Neuron (in vitro differentiated cells): ENCODE measurements around the gene IL11.

Experiments used
- H2AFZ ChIP-seq: one replicate; pipeline ENCODE4 v1.6.1; 2013; ENCODE audit warnings: low read depth, mild to moderate bottlenecking, inconsistent platforms, low read length, moderate library complexity
- H3K27me3 ChIP-seq: one replicate; pipeline ENCODE4 v1.6.1; 2013; ENCODE audit warnings: low read length; ENCODE audit not compliant: insufficient read depth
- H3K36me3 ChIP-seq: one replicate; pipeline ENCODE4 v1.6.1; 2013; ENCODE audit warnings: low read length; ENCODE audit not compliant: insufficient read depth
- H3K4me1 ChIP-seq: one replicate; pipeline ENCODE4 v1.6.1; 2013; ENCODE audit warnings: low read length; ENCODE audit not compliant: insufficient read depth
- H3K4me3 ChIP-seq: 2 replicates; pipeline ENCODE4 v1.5.1; 2013; ENCODE audit warnings: mild to moderate bottlenecking, low read length, moderate library complexity
- H3K9me3 ChIP-seq: one replicate; pipeline ENCODE4 v1.6.1; 2013; ENCODE audit warnings: low read length

Gene IL11

GRCh38 chr19:55347442-55348009 is 22.7 kb downstream of the IL11 start:
- H2AFZ ChIP-seq = no peak overlapping the region
- H3K36me3 ChIP-seq = peaks cover 33% of the 10 kb centered on the region
- peaks cover 6% of the 10 kb centered on the region for H3K4me1 ChIP-seq
- H3K4me3 ChIP-seq = no peak overlapping the region
- peaks cover 3% of the 10 kb centered on the region for H3K9me3 ChIP-seq
- peaks cover 11% of the 10 kb centered on the region for H3K27me3 ChIP-seq

GRCh38 chr19:55346725-55347441 is 23.4 kb downstream of the IL11 start:
- H3K4me1 ChIP-seq = peaks cover 7% of the 10 kb centered on the region
- H2AFZ ChIP-seq = no peak overlapping the region
- H3K27me3 ChIP-seq = peaks cover 5% of the 10 kb centered on the region
- H3K4me3 ChIP-seq = no peak overlapping the region
- peaks cover 33% of the 10 kb centered on the region for H3K36me3 ChIP-seq
- H3K9me3 ChIP-seq = no peaks in the 10 kb centered on the region

DNA sequence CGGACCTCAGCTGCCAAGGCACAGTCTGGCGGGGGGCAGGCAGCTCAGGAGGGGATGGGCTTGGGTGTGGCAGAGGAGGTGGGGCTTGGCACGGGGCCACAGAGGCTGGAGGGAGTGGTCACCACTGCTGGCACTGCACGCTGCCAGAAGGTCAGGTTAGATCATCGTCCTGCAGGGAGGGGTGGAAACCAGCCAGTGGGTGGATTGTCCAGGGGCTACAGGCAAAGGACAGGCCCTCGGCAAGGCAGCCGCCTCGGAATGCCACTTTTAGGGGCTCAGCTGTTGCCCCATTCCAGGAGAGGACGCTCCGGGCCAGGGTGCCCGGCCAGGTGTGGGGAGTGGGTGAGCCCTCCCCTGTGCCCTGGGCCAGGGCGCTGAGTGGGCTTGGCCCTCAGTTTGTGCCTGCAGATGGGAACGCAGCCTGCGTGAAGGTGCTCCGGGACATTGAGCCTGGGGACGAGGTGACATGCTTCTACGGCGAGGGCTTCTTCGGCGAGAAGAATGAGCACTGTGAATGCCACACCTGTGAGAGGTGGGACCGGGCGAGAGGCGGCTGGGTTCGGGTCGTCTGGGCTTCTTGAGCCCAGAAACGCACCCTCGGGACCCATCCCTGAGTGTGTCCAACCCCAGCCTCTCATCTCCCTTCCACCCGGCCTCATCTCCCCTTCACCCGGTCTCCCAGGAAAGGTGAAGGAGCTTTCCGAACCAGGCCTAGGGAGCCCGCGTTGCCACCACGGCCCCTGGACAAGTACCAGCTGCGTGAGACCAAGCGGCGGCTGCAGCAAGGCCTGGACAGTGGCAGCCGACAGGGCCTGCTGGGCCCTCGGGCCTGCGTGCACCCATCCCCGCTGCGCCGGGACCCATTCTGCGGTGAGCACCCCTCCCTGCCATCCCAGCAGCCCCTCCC is 24.2 kb downstream of the IL11 start:
- H3K36me3 ChIP-seq = peaks cover 33% of the 10 kb centered on the region
- no peak overlapping the region for H2AFZ ChIP-seq
- H3K4me1 ChIP-seq = peaks cover 13% of the 10 kb centered on the region
- no peaks in the 10 kb centered on the region for H3K9me3 ChIP-seq
- H3K27me3 ChIP-seq = no peaks in the 10 kb centered on the region
- H3K4me3 ChIP-seq = no peak overlapping the region

DNA sequence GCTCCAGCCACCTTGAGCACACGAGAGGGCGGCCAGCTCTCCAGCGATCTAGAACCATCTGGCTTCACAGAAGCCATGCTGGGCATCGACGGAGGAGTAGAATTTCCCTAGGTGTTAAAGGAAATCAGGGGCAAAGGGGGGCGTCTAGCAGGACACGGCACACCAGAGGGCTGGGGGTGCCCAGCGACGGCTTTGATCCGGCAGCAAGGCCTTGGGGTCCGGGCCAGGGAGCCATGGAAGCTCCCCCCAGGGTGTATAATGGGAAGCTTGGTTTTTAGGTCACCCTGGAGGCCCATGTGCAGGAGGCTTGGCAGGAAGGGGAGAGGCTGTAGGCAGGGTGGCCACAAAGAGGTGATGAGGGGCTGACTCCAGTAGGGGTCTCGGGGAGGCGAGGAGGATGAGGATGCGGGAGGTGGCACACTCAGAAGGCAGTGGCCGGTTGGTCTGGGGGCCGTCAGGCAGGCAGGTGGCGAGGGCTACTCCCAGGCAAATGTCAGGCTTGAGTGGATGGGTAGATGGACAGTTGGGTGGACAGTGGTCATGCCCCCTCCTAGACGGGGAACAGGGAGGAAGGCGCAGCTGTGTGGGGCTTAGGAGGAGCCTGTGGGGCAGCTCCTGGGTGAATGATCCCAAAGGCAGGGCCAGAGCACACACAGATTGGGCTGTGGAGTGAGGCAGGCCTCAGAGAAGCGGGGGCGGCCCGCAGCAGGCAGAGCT is 25.0 kb downstream of the IL11 start:
- no peak overlapping the region for H2AFZ ChIP-seq
- no peaks in the 10 kb centered on the region for H3K9me3 ChIP-seq
- no peaks in the 10 kb centered on the region for H3K27me3 ChIP-seq
- peaks cover 33% of the 10 kb centered on the region for H3K36me3 ChIP-seq
- H3K4me1 ChIP-seq = peaks cover 13% of the 10 kb centered on the region
- H3K4me3 ChIP-seq = no peak overlapping the region

- H3K36me3 ChIP-seq = peaks cover 33% of the 10 kb centered on the region
- no peak overlapping the region for H2AFZ ChIP-seq
- no peaks in the 10 kb centered on the region for H3K9me3 ChIP-seq
Observed at GRCh38 chr19:55344444-55344843, 25.8 kb downstream of the IL11 start.

GRCh38 chr19:55341595-55342531 is 28.4 kb downstream of the IL11 start:
- Histone ChIP-seq H3K9me3 (no peaks in the 10 kb centered on the region), H3K4me3 (peak overlapping the region; percentile 22), H2AFZ (no peak overlapping the region), H3K4me1 (peaks cover 13% of the 10 kb centered on the region), H3K36me3 (peaks cover 30% of the 10 kb centered on the region), H3K27me3 (no peaks in the 10 kb centered on the region)

More at GRCh38 chr19:55344444-55344843, 25.8 kb downstream of the IL11 start:
- H3K4me3 ChIP-seq = no peak overlapping the region
- no peaks in the 10 kb centered on the region for H3K27me3 ChIP-seq
- H3K4me1 ChIP-seq = peaks cover 13% of the 10 kb centered on the region

DNA sequence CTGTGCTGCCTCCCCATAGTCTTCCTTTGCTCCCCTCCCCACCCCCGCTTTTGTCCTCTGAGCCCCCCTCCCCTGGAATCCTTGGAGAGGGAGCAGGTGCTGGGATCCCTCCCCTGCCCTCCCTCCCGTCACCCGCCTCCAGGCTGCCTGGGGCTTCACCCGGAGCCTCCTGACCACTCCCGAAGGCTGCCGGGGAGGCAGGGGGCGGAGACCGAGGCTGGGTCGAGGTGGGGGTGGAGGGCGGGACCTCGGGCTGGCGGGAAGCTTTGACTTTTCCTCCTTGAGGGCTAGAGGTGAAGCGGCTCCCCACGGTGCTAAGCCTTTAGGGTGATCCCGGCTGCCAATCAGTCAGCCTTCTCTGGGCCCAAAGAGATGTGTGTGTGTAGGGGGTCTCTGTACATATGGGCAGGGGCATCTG is 29.1 kb downstream of the IL11 start:
- no peaks in the 10 kb centered on the region for H3K9me3 ChIP-seq
- H3K4me1 ChIP-seq = peaks cover 13% of the 10 kb centered on the region
- H3K27me3 ChIP-seq = no peaks in the 10 kb centered on the region
- H2AFZ ChIP-seq = no peak overlapping the region
- H3K36me3 ChIP-seq = peaks cover 25% of the 10 kb centered on the region
- H3K4me3 ChIP-seq = peak overlapping the region; percentile 57

DNA sequence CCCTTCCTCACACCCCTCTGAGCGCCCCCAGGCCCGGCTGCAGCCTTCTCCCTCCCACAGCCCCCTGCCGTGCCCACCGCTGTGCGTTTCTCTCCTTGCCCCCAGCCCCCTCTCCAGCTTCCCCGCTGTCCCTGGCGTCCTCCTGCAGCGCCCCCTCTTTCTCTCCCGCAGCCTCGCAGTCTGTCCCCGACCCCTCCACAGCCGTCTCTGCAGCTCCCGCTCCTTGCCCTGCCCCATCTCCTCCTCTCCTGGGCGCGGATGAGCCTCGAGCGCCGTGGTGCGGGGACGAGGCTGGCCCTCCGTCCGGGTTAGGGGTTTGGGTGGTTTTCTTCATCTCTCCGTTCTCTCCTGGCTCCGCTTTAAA is 29.5 kb downstream of the IL11 start:
- Histone ChIP-seq H2AFZ (no peak overlapping the region), H3K36me3 (peaks cover 25% of the 10 kb centered on the region), H3K4me3 (peak overlapping the region; percentile 57), H3K4me1 (peaks cover 13% of the 10 kb centered on the region), H3K27me3 (no peaks in the 10 kb centered on the region), H3K9me3 (no peaks in the 10 kb centered on the region)

DNA sequence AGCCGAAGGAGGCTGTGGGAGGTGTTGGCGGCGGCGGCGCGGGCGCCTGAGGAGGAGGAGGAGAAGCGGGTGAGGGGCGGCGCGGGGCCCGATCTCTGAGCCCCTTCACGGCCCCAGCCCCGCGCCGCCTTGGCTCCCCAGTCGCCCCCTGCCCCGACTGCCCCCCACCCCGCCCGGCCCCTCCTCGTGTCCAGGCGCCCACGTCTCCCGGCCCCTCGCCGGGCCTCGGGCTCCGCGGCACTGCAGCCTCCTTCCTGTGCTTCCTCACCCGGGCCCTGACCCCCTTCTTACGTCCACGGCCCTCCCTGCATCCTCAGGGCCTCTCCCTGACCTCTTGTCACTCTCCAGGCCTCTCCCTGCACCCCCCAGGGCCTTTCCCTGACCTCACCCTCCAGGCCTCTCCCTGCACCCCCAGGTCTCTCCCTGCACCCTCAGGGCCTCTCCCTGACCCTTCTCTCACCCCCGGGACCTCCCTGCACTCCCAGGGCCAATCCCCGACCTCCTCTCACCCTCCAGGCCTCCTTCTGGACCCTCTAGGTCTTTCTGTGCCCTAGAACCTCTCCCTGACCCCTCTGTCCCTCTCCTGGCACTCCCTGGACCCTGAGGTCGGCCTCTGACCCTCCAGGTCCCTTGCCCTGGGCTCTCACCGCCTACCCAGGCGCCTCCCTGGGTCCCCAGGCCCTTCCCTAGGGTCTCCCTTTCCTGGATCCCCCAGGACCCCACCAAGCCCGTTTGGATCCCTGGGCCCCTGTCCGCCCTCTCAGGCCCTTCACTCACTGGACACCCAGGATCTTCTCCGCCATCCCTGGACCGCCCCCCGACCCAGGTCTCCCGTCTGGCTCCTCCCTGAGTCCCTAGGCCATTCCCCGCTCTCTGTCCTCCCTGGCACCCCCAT is 30.1 kb downstream of the IL11 start:
- no peak overlapping the region for H2AFZ ChIP-seq
- peak overlapping the region; percentile 57 for H3K4me3 ChIP-seq
- H3K9me3 ChIP-seq = no peaks in the 10 kb centered on the region
- peaks cover 13% of the 10 kb centered on the region for H3K4me1 ChIP-seq
- peaks cover 18% of the 10 kb centered on the region for H3K36me3 ChIP-seq
- H3K27me3 ChIP-seq = no peaks in the 10 kb centered on the region

DNA sequence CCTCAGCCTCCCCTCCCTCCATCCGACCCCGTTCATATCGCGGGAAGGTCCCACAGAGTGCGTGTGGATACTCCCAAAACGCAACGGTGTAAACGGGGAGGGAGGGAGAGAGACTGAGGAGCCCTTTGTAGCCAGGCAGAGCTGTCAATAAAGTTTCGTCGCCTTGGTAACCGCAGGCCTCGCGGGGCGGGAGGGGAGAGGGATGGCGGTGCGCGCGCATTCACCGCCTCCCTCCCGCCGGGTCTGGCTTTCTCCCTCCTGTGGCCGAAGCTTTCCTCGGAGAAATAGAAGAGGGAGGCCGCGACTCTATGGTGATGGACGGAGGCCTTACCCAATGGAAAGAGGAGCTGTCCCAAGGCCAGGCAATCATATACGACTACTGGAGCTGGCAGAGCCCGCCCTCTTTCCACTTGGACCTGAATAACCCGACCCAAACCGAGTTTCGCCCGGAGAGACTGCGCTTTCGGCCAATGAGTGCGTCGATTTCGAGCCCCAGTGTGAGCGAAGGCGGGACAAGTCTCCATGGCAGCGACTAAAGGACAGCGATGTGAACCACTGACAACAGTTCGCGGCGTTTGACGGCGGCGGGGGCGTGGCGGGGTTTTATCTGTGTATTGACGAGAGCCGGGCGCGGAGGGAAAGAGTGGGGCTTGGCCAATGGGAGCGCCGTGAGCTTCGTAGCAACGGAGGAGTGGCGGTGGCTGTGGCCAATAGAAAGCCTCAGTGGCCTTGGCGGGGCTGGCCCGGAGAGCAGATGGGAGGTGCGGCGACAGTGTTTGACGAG is 31.0 kb downstream of the IL11 start, which contains the start of gene KMT5C:
KMT5C (plus strand) TSS at position 772 of the 784 bp plus-strand sequence. CDS start 2,061 bp downstream, outside the sequence.
- Histone ChIP-seq H3K9me3 (no peaks in the 10 kb centered on the region), H3K27me3 (no peaks in the 10 kb centered on the region), H3K4me3 (peak within 1 kb of the TSS; percentile 57), H3K4me1 (peaks cover 13% of the 10 kb centered on the region), H3K36me3 (peaks cover 15% of the 10 kb centered on the region), H2AFZ (peak within 1 kb of the TSS; percentile 60)

GRCh38 chr19:55336101-55336500 is 34.2 kb downstream of the IL11 start:
- no peak overlapping the region for H2AFZ ChIP-seq
- peaks cover 6% of the 10 kb centered on the region for H3K4me1 ChIP-seq
- no peaks in the 10 kb centered on the region for H3K36me3 ChIP-seq
- H3K4me3 ChIP-seq = no peak overlapping the region
- H3K9me3 ChIP-seq = no peaks in the 10 kb centered on the region
- peaks cover 2% of the 10 kb centered on the region for H3K27me3 ChIP-seq
